CD4-positive, alpha-beta T cell treated with Interleukin-2 at 100 ng/mL for 4 hours (primary cell): Measurements from ENCODE around the gene LINS1.
A peak's percentile ranks its signal among the peaks of the same experiment; 100 is the strongest.
"Not testable (repeated sequence)": the region's sequence is repeated elsewhere in the genome, so short reads cannot be mapped to it uniquely, and the experiment has no call there.

ENCODE experiments used
- DNase-seq: peaks from one replicate; pipeline ENCODE4 v3.0.0-alpha.2; 2020; ENCODE audit warnings: low spot score

The LINS1 gene

GRCh38 chr15:100601617-100602063 is 344 bp downstream of the LINS1 start:
- DNase-seq: no peak

DNA sequence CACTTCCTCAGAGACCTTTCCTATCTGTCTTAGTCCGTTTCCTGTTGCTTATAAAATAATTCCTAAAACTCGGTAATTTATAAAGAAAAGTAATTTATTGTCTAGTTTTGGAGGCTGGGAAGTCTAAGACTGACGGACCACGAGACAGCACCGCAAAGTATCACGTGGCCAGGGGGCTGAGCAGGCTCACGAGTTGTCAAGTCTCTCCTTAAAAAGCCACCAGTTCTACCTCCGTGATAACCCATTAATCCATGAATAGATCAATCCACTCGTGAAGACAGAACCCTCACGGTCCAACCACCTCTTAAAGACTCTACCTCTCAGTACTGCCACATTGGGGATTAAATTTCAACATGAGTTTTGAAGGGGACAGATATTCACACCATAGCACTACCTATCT is 821 bp downstream of the LINS1 start:
- DNase-seq: peak; percentile 42

DNA sequence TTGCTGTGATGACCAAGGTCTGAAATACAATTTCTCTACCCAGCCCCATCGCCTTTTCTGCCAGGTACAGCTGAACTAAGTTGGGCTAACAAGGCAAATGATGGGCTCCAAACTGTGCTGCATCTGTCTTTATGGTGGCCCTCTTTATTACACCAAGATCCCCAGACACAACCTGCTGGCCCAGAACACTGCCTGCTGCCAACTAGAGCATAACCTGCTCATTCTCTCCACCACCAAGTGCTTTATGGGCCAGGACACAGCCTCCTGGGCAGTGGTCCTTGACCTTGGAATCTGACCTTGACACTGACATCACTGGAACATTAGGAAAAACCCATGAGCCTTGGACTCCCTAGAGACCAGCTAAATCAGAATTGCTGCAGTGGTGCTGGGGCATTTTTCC is 3.3 kb downstream of the LINS1 start:
- DNase-seq: no peak

GRCh38 chr15:100597862-100598261 is 4.1 kb downstream of the LINS1 start:
- peak; percentile 14 for DNase-seq

DNA sequence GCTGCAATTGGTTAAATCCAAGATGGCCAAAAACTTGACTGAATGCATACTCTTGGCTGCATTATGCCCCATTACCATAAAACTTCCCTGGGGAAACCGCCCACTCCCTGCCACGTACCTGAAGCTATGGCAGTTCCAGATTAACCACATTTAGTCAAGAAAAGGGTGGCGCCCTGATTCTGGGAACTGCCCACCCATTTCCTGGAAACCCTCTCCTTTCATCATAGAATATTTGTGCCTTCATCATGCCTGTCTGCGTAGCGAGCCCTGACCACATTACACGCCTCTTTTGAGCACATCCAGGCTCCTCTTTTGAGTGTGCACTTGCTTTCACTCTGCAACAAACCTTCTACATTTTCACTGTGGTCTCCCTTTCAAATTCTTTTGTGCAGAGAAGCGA is 5.2 kb downstream of the LINS1 start:
- DNase-seq: peak; percentile 99

- DNase-seq: no peak
These were observed 6.0 kb downstream of the LINS1 start for GRCh38 chr15:100595964-100596363.

DNA sequence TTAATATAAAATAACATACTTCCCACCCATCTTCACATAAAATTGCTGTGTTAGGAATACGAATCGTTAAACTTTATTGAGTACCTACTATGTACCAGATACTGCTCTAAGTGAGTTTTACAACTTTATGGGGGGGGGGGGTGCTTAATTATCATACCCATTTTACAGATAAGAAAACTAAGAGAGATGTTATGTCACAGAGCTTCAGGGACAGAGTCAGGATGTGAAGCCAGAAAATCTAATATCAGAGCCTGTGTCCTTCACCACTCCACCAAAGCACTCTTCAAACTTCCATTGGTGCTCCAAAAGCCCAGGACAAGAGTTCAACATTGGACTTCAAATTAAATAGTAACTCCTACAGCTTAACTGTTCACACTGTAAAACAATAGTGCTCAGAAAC is 8.6 kb downstream of the LINS1 start:
- DNase-seq: no peak

DNA sequence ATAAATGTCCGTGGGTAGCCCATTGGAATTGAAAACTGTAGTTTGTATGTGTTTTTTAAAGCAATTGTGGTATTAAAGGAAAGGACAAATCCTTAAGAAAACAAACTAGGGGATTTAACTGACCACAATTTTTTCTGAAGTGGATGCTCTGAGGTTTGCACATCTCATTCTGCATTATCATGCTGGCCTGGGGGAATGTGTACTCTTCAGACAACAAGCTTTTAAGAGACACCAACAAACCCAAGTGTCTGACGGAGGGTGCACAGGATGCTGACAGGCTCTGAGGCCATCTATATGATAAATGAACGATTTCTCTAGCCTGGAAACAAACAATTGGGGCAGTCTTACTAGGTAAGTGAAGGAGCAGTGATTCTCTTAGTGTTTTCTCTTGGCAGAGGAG is 9.1 kb downstream of the LINS1 start:
- no peak for DNase-seq

- no peak for DNase-seq
These were observed 10.1 kb downstream of the LINS1 start for GRCh38 chr15:100591835-100592234.

DNA sequence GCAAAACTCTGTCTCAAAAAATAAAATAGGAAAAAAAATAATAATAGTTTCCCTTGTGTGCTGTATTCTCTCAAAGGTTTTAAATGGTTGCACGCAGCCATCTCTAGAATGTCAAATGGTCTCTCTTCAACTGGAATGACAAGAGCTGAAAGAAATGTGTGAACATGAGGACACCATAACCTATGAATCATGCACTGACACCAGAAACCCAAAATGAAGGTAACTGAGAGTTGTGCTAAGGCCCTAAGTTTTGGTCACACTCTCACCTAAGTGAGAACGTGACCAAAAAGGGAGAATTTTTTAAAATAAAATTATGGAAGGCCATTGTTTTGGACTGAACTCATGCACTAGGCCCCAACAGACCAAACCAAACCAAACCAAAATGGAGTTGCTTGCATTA is 10.8 kb downstream of the LINS1 start:
- not testable (repeated sequence) for DNase-seq

DNA sequence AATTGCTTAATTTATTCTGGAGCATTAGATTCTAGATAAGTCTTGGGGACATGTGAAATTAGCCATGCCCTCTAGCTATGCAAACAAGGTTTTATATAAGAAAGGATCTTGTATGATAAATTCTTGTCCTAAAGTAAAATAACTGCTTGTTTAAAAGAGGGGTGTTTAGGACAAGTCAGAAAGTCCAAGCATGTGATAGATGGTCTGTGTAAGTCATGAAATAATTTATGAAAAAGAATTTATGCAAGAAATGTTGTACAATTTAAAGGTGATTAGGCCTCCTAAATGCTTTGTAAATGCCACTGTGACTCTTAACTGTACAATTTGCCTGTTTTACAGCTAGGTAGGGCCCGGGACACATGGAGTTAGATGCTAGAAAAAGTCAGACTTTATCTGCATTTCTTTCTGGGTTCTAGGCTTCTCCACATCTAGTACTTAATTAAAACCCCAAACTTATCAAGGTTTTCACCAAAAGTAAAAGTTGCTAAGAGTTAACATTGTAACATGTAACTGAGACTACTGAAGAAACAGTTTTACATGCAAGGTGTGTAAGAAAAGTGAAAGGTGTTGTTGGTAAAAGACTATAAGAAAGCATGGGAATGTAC is 13.2 kb downstream of the LINS1 start:
- no peak for DNase-seq

DNA sequence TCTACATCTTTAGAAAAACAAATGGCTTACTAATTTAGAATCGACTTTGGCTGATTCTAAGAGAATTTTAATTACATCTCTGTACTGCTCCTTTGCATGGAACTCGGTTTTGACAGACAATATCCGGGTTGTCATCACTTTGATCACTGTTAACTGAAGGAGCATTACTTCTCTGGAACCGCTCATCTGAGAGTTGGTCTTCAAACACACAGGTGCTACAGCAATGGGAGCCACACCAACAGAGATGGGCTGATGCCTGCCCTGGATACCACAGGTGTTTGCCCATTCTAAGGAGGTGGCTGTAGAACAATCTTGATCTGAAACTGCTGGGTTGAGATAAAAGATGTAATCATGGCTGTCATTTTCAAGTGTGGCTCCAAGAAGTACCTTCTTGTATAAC is 21.6 kb downstream of the LINS1 start:
- DNase-seq: peak; percentile 22

- DNase-seq: no peak
These were observed 28.5 kb downstream of the LINS1 start for GRCh38 chr15:100573526-100573925.

DNA sequence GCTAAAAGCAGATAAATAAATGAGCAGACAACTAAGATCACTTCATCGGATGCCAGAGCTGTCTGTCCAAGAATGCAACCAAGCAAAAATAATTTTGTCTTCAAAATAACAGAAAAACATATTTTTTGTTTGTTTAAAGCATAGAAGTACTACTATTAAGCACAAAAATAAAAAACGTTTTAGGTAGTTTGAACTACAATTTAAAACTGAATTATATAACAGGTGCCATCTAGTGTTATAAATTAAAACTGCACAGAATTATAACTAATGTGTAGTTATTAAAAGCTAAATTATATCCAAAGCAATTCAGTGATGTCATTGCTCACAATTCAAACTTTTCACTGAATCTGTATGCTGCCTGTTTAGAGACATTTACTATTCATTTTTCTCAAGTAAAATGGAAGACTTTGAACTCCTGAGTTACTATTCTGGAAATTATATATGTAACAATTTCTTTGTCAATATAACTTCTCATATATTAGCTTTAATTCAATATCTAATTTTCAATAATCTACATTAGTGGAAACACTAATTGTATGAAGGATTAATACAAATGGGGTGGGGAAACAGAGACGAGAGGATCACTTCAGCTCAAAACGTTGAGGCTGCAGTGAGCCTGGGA is 29.5 kb downstream of the LINS1 start:
- peak; percentile 42 for DNase-seq

- DNase-seq: peak; percentile 29
These were observed 30.3 kb downstream of the LINS1 start for GRCh38 chr15:100571592-100572167.

DNA sequence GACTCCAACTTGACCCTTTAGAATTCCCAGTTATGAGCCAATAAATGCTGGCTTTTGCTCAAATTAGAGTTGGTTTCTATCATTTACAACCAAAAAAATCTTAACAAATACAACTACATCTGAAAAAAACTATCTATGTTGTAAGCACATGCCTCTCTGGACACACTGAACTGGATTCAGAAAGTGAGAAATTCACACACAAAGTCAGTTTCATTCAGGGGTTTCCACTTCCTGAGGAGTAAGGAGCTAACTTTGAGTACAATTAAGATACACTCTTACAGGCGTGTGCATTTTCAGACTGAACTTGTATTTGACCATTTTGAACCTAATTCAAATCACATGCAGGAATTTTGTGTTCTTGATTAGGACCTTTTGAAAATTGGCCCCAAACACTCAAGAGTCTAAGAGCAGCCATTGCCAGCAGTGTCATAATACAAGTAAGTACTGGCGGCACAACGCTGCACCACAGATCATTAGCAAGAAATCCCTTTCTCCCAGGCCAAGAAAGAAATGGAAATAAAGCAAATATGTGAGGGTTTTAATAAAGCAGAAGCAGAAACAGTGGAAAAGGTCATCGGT is 31.2 kb downstream of the LINS1 start:
- DNase-seq: no peak

- DNase-seq: no peak
These were observed 31.7 kb downstream of the LINS1 start for GRCh38 chr15:100570275-100570674.

DNA sequence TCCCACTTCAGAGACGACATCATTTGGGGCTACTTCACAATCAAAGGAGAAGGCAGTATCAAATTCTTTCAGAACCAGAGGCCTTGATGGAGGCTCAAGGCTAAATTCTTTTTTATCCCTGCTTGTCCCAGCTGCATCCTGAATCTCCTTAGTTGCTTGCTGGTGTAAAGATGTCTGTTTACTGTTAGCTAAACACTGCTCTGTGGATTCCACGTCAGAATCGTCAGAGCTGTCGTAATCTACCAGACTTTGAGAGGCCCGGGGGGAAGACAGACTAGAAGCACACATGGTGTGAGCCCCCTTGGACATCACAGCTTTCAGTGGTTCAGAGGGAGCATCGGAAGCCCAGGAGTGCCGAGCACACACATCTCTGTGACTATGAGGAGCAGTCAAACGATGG is 32.6 kb downstream of the LINS1 start:
- DNase-seq: no peak

DNA sequence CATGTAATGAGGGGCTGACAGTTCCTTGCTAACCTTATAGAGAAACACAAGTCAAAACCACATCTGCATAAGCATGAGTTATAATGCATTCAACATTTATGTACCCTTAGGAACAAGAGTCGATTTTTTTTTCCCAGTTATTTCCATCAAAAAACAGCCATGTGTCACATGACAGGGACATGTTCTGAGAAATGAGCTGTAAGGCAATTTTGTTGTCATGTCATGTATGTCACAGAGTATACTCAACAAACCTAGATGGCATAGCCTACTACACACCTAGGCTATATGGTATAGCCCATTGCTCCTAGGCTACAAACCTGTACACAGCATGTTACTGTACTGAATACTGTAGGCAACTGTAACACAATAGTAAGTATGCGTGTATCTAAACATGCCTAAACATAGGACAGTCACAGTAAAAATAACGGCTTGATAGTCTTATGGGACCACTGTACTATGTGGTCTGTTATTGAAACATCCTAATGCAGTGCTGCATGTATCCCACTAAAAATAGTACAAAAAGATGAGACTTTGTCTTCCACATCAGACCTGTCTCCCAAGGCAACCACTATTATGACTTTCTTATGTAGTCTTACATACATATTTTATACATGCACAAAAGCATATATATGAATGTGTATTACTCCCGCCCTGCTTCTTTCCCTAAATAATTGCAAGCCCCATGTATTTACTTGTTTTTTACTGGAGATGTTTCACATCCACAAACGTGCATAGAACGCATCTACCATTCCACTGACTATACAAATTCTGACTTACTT is 34.9 kb downstream of the LINS1 start:
- DNase-seq: no peak

DNA sequence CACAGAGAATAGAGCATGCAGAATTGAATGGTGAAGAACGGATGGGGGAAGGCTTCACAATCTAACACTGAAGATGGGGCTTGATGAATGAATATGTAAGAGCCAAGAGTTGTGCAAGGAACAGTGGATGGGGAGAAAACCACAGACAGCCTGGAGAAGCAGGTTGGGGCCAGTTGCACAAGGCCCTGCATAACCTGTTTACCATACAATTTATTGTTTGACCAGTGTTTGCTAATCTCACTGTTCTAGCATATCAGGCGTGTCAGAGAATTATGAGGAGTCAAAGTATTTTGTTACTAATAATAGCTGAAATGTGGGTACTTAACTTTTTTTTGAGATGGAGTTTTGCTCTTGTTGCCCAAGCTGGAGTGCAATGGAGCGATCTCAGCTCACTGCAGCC is 36.4 kb downstream of the LINS1 start:
- no peak for DNase-seq

DNA sequence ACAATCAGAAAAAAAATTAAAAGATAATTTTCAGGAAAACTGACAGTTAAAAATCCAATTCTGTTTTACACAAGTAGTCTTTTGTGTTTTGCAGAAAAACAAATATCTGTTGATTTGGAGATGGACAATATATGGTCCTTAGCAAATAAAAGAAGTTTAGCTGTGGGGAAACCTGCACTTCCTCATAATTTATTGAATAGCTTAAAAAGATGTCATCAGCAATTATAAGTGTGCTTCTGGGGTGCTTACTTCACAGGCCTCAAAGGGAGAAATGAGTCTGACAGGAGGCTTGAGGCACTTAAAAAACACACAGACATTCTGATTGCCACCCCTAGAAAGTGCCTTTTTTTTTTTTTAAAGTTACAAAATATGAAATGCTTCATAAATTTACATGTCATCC is 41.7 kb downstream of the LINS1 start:
- DNase-seq: no peak

GRCh38 chr15:100559330-100559729 is 42.7 kb downstream of the LINS1 start:
- DNase-seq: no peak
